HG02885 (cell line): ENCODE data around the gene FBXO27.
"Not testable (repeated sequence)": the region's sequence is repeated elsewhere in the genome, so short reads cannot be mapped to it uniquely, and the experiment has no call there.

Experiments used
- ATAC-seq: cut with Tn5 transposase; IDR thresholded peaks from one replicate; pipeline ENCODE4 v1.9.1; 2021; ENCODE audit warnings: mild to moderate bottlenecking; ENCODE audit not compliant: unreplicated experiment, poor library complexity

FBXO27 gene

DNA sequence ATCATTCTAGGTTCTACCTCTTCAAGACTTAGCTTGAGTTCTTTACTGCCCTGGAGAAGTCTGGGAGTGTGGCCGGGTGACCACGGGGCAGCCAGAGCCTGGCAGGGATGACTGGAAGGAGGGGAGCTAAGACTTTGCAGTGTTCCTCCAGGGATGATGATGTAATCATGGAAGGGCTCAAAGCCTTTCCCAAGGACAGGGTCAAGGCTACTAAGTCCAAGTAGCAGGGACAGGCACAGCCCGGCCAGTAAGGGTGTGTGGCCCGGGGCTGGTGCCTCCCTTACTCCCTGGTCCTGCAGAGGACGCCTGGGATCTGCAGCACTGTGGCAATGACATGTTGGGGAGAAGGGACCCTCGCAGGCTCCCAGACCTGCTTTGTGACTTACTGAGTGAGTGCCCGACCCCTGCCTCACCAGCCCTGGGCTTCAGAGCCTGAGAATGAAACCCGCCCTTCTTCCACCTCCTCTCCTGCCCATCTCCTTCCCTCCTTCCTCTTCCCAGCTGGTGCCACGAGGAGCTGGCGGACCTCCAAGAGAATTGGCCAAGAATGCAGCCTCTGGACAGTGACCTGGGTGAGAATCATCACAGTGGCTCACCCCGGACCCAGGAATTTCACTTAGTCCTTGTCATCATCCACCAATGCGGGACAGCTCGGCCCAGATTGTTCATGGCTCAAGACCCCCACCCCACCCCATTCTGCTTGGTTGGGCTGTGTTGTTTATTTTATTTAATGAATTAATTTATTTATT, 41.2 kb downstream of the FBXO27 start:
- no peak for ATAC-seq

DNA sequence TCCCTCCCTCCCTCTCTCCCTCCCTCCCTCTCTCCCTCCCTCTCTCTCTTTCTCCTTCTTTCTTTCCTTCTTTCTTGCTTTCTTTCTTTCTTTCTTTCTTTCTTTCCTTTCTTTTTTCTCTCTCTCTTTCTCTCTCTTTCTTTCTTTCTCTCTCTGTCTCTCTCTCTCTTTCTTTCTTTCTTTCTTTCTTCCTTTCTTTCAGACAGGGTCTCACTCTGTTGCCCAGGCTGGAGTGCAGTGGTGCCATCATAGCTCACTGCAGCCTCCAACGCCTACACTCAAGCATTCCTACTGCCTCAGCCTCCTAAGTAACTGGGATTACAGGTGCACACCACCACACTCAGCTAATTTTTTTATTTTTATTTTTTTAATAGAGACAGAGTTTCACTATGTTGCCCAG, 42.7 kb downstream of the FBXO27 start:
- ATAC-seq, result not testable (repeated sequence)

DNA sequence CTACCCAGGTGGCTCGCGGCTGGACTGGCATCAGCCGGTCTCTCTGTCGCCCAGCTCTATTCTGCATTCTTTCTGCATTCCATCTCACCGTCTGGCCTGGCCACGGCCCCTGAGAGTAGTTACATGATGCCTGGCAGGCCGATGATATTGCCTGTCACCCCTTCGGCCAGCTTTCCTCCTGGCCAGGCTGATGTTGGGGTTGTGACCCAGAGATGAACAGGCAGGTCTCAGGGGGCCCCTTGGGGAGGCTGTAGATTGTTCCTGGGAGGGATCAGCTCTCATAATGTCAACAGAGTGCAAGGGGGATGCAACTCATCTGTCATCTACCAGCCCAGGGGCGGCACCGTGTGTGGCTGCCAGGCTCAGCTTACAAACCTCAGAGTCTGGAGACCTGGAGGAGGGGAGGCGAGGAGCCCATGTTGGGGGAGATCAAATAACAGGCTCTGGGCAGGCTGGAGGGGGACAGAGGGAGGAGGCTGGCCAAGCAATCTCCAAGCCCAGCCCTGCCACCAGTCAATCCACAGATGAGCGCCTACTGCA, 43.2 kb downstream of the FBXO27 start:
- ATAC-seq, result no peak

DNA sequence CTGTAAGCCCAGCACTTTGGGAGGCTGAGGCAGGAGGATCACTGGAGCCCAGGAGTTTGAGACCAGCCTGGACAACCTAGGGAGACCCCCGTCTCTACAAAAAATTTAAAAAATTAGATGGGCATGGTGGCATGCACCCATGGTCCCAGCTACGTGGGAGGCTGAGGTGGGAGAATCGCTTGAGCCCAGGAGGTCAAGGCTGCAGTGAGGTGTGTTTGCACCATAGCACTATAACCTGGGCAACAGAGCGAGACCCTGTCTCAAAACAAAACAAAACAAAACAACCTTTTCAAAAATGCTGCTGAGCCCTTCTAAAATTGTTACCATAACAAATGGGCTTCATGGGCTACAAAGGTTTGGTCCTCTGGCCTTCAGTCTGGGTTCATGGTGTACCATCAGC, 43.7 kb downstream of the FBXO27 start:
- ATAC-seq, result not testable (repeated sequence)

DNA sequence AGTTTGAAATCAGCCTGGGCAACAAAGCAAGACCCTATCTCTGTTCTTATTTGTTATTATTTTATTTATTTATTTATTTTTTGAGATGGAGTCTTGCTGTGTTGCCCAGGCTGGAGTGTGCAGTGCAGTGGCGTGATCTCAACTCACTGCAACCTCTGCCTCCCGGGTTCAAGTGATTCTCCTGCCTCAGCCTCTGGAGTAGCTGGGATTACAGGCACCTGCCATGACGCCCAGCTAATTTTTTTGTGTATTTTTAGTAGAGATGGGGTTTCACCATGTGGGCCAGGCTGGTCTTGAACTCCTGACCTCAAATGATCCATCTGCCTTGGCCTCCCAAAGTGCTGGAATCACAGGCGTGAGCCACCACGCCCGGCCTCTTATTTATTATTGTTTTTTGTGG, 44.6 kb downstream of the FBXO27 start:
- not testable (repeated sequence) for ATAC-seq

DNA sequence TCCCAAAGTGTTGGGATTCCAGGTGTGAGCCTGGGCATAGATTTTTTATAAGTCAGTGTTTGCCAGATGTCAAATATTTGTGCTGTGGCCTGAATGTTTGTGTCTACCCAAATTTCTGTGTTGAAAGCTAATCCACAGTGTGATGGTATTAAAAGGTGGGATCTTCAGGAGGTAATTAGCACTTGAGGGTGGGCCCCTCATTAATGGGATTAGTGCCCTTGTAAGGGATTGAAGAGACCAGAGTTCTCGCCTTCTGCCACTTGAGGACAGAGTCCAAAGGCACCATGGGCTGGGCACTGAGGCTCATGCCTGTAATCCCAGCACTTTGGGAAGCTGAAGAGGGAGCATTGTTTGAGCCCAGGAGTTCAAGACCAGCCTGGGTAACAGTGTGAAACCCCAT, 47.1 kb downstream of the FBXO27 start:
- no peak for ATAC-seq

DNA sequence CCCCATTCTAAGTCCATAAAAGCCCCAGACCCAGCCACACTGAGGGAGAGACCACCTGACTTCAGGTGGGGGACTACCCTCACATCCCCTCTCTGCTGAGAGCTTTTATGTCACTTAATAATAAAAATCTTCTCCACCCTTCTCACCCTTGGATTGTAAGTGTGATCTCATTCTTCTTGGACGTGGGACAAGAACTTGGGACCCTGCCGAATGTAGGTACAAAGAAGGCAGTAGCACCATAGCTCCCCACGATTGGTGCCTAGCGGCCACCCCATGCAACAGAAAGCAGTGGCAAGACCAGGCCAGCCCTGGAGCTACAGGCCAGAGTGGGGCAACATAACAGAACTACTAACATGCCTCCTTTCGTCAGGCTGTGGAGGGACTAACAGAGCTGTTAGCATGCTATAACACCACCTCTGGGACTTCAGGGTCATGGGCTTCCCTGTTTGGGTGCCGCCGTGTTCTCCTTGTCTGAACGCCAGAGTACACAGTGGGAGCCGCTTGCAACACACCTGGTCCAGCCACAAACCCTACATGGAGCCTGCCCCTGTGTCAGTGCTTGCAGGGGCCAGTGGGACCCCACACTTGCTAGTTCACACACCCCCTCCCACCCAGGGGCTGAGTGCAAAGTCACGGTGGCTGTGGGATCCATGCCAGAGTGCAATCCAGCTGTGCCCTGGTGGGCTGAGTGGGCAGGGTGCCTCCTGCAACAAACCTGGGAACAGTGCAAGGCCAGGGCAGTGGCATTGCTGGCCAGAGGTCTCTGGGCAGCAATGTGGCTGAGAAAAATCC, 51.6 kb downstream of the FBXO27 start:
- no peak for ATAC-seq

DNA sequence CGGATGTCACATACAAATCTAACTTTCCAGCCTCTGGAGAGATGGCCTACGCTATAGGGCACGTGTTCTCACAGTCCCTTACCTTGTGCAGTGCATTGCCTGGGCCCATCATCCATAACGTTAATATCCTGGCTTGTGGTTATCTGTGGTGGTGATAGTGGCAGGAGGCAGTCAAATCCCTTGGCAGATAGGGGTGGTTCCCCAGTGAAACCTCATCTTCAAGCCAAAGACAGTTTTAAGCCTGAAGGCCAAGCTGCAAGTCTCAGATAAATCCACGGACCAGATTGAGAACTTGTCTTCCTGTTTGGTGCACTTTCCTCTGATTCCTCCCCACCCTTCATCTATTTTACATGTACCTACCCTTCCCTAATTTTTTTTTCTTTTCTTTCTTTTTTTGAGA, 52.5 kb downstream of the FBXO27 start:
- ATAC-seq, result no peak

DNA sequence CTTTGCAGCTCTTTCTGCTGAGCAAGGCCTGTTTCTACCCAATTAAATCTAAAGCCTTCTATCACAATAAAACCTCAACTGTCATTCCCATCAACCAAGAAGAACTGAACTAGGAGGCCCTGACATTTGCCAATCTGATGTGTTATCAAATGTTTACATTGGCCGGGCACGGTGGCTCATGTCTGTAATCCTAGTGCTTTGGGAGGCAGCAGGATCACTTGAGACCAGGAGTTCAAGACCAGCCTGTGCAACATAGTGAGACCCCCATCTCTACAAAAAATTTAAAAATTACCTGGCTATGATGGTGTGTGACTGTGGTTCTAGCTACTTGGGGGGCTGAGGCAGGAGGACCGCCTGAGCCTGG, 54.0 kb downstream of the FBXO27 start:
- ATAC-seq, result no peak

DNA sequence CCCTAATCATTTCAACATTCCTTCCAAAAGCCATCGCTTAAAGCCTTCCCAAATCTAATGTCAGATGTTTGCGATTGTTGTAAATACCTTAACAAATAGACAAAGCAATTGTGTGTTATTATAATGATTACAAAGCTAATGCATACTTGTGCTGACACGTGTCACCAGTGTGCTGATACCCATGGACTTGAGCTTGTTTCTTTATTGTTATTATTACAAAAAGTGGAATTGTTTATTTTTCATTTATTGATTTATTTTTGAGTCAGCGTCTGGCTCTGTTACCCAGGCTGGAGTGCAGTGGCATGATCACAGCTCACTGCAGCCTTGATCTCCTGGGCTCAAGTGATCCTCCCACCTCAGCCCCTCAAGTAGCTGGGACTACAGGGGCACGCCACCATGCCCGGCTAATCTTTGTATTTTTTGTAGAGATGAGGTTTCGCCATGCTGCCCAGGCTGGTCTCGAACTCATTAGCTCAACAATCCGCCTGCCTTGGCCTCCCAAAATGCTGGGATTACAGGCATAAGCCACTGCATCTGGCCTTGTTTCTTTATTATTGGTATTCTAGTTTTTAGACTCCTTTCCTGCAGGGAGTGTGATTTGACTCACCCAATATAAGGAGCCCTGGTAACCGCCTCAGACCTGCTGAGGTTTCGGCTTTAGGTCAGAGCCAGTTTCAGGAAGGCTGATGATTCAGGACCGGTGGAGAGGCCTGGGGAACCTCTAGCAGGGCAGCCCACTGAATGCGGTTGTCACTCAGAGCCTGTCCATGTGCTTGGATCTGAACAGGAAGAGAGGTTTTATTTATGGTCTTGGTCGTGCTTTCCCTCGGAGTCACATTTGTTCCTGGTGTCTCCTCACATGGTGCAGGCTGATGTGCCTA, 54.7 kb downstream of the FBXO27 start:
- peak; percentile 75 for ATAC-seq

DNA sequence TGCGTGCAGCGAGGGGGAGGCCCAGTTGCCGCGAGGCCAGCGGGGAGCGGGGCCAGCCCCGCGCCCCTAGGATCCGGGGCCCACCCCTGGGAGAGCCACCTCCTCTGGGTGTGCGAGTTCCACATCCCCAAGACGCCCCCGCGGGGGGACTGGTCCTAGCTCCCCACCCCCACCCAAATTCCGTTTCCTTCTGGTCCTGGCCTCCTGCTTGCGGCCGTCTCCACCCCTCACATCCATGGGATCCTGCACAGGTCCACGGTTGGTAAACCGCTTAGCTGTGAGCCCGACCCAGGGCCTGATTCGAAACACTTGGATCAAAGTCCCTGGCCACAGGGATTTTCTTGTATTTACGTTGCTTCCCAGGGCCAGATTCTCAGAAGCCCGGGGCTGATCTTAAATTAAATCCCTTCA, 56.5 kb downstream of the FBXO27 start:
- ATAC-seq, result no peak

DNA sequence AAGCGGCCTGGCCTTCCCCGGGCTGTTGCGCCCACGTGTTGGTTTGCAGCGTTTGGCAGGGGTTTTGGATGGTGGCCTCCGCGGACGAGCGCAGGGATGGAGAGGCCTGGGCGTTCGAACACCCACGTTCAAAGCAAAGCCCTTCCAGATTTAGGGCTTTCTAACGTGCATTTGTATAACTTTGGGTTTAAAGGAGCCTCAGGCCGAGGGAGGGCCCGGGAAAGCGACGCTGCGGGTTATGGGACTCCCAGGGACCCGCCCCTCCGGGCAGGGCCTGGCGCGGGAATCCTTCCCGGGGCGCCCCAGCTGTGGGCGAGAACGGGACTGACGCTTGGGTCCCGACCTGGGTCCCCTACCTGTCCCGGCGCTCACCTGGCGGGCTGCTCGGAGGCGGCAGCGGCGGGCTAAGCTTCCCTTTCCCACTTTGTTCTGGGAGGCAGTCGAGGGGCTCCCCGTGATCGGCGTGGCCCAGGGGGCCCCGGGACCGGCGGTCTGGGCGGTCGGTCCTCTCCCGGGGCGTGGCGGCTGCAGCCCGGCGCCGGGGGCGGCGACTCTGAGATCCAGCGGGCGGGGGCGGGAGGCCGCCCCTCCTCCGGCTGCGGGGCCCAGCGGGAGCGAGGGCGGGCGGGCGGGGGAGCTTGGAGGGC, 57.0 kb downstream of the FBXO27 start, which contains the start of gene FBXO17:
Gene FBXO17, minus strand, starts transcription at position 529 of the 647 bp plus-strand sequence. CDS start 25,423 bp downstream, outside the sequence.
- ATAC-seq, result no peak

DNA sequence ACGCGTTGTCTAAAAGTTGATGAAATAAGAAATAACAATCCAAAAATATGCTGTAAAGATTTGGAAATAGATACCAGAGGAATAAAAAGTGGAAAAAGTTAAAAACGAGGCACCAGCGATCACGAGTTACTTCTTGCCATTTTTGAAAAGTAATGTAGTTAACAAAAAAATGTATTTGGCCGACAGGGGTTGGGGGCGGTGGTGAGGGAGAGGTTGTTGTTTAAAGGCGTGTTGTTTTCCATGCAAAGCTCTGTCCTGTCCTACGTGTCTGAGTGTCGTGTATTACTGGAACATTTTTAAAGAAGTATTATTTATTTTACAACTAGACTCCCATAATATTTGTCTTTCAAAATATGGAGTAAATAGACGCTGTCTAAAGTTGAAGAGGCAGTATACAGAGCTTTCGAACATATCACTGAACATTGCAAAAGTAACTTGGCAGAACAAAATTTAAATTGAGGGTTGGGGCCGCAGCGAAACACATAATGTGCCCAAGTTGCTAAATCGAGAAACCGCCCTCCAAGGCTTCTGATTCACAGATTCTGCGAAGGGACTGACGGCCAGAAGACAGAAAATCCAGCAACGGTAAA, 57.6 kb downstream of the FBXO27 start:
- ATAC-seq, result no peak
